Neuronal stem cell (in vitro differentiated cells): ENCODE measurements around the gene PLXND1.

Source experiments
- DNase-seq: peaks from one replicate; pipeline ENCODE4 v3.0.0-alpha.2; 2013; ENCODE audit warnings: low spot score
- H2AFZ ChIP-seq: one replicate; pipeline ENCODE4 v1.6.1; 2013; ENCODE audit warnings: mild to moderate bottlenecking, low read length, inconsistent platforms
- H2AK5ac ChIP-seq: 2 replicates; pipeline ENCODE4 v1.6.1; 2013; ENCODE audit warnings: low read depth, mild to moderate bottlenecking, inconsistent platforms, low read length, moderate library complexity, mixed read lengths
- H2BK120ac ChIP-seq: 2 replicates; pipeline ENCODE4 v1.6.1; 2013; ENCODE audit warnings: low read depth, mild to moderate bottlenecking, inconsistent platforms, low read length, moderate library complexity, mixed read lengths
- H2BK12ac ChIP-seq: one replicate; pipeline ENCODE4 v1.6.1; 2013; ENCODE audit warnings: low read length, inconsistent platforms
- H2BK15ac ChIP-seq: 2 replicates; pipeline ENCODE4 v1.6.1; 2013; ENCODE audit warnings: mild to moderate bottlenecking, low read length, inconsistent platforms, mixed read lengths
- H2BK5ac ChIP-seq: one replicate; pipeline ENCODE4 v1.6.1; 2013; ENCODE audit warnings: inconsistent platforms, mild to moderate bottlenecking, low read length, moderate library complexity
- H3K14ac ChIP-seq: one replicate; pipeline ENCODE4 v1.6.1; 2013; ENCODE audit warnings: low read length, inconsistent platforms
- H3K18ac ChIP-seq: 2 replicates; pipeline ENCODE4 v1.6.1; 2013; ENCODE audit warnings: low read length, inconsistent platforms
- H3K23ac ChIP-seq: 2 replicates; pipeline ENCODE4 v1.6.1; 2013; ENCODE audit warnings: low read depth, mild to moderate bottlenecking, mixed read lengths, low read length, inconsistent platforms; ENCODE audit not compliant: poor library complexity
- H3K27ac ChIP-seq: replicated peaks from 3 replicates; pipeline ENCODE4 v1.5.1; 2013; ENCODE audit warnings: low read length, inconsistent platforms
- H3K27me3 ChIP-seq, 3 experiments: 2 replicates each; pipeline ENCODE4 v1.6.1; 2013; ENCODE audit warnings: low read length in 3 of 3, mild to moderate bottlenecking in 2 of 3, inconsistent platforms in 1 of 3, low read depth in 1 of 3, mixed read lengths in 1 of 3, moderate library complexity in 1 of 3; ENCODE audit not compliant: control insufficient read depth in 3 of 3, insufficient read depth in 3 of 3
- H3K36me3 ChIP-seq, 2 donors: replicated peaks in 1 of 2; 2 replicates each; pipeline ENCODE4 v1.6.1; 2013; ENCODE audit warnings: low read length in 2 of 2; ENCODE audit not compliant: control insufficient read depth in 2 of 2, insufficient read depth in 2 of 2
- H3K4ac ChIP-seq: 2 replicates; pipeline ENCODE4 v1.6.1; 2013; ENCODE audit warnings: inconsistent platforms, mild to moderate bottlenecking, low read length, moderate library complexity
- H3K4me1 ChIP-seq, 2 donors: 1 replicate in 1 of 2; 2 replicates in 1 of 2; pipeline ENCODE4 v1.6.1; 2013; ENCODE audit warnings: low read length in 2 of 2, low read depth in 1 of 2; ENCODE audit not compliant: control insufficient read depth in 2 of 2, insufficient read depth in 1 of 2
- H3K4me2 ChIP-seq: one replicate; pipeline ENCODE4 v1.6.1; 2013; ENCODE audit warnings: mild to moderate bottlenecking, low read length, inconsistent platforms; ENCODE audit not compliant: insufficient read depth, poor library complexity, severe bottlenecking
- H3K4me3 ChIP-seq, 2 donors: 2 replicates each; pipeline ENCODE4 v1.5.1; 2013; ENCODE audit warnings: low read length in 2 of 2, mild to moderate bottlenecking in 2 of 2, inconsistent platforms in 1 of 2, moderate library complexity in 1 of 2
- H3K79me1 ChIP-seq: one replicate; pipeline ENCODE4 v1.6.1; 2013; ENCODE audit warnings: low read depth, mild to moderate bottlenecking, inconsistent platforms, low read length, moderate library complexity
- H3K9ac ChIP-seq: one replicate; pipeline ENCODE4 v1.6.1; 2013; ENCODE audit warnings: mild to moderate bottlenecking, low read depth, low read length, inconsistent platforms; ENCODE audit not compliant: poor library complexity
- H3K9me3 ChIP-seq, 2 donors: replicated peaks in 1 of 2; 2 replicates each; pipeline versions ENCODE3 to v1.6.1; 2013; ENCODE audit warnings: low read length in 2 of 2, mild to moderate bottlenecking in 2 of 2, inconsistent platforms in 1 of 2, low read depth in 1 of 2, mixed read lengths in 1 of 2, moderate library complexity in 1 of 2; ENCODE audit not compliant: control insufficient read depth in 2 of 2, insufficient read depth in 1 of 2
- H4K8ac ChIP-seq: one replicate; pipeline ENCODE4 v1.6.1; 2013; ENCODE audit warnings: low read depth, mild to moderate bottlenecking, inconsistent platforms, low read length, moderate library complexity
- H4K91ac ChIP-seq: one replicate; pipeline ENCODE4 v1.6.1; 2013; ENCODE audit warnings: low read length, low read depth, mild to moderate bottlenecking, inconsistent platforms; ENCODE audit not compliant: poor library complexity
- WGBS, 2 donors: extraction: QIAGEN DNeasy Blood & Tissue Kit; methylation state at CpG; one replicate each; pipeline ENCODE4 v1.1.7; 2013; ENCODE audit warnings: missing lambda C conversion rate in 2 of 2, mixed read lengths in 1 of 2; ENCODE audit not compliant: insufficient read length in 2 of 2, insufficient replicate concordance in 1 of 2; ENCODE audit errors: extremely low coverage in 2 of 2; 5-methylcytosine and 5-hydroxymethylcytosine counted together

PLXND1 gene

GRCh38 chr3:129636082-129636481, 29.6 kb upstream of the PLXND1 start:
- no peak overlapping the region for H3K18ac ChIP-seq
- H3K14ac ChIP-seq = no peak overlapping the region
- H3K4me1 ChIP-seq = no peaks in the 10 kb centered on the region
- H3K23ac ChIP-seq = no peak overlapping the region
- H2AFZ ChIP-seq = no peak overlapping the region
- H3K27ac ChIP-seq = no peak overlapping the region
- no peak overlapping the region for H3K4me3 ChIP-seq
- no peak for DNase-seq
- no peak overlapping the region for H3K4ac ChIP-seq
- H3K27me3 ChIP-seq = no peaks in the 10 kb centered on the region
- H2AK5ac ChIP-seq = no peak overlapping the region
- H3K79me1 ChIP-seq = no peaks in the 10 kb centered on the region
- no CpG with 5 or more reads among the region's 3 CpGs for WGBS, 2 donors
- no peak overlapping the region for H3K9ac ChIP-seq
- no peak overlapping the region for H2BK15ac ChIP-seq
- no peaks in the 10 kb centered on the region for H3K36me3 ChIP-seq
- H4K8ac ChIP-seq = no peak overlapping the region
- H2BK5ac ChIP-seq = no peak overlapping the region
- H3K9me3 ChIP-seq = peaks cover 3 to 4% of the 10 kb centered on the region in 2 donors
- H2BK12ac ChIP-seq = no peak overlapping the region
- H3K4me2 ChIP-seq = no peak overlapping the region
- H2BK120ac ChIP-seq = no peak overlapping the region
- H4K91ac ChIP-seq = no peak overlapping the region

GRCh38 chr3:129635656-129636055, 29.2 kb upstream of the PLXND1 start:
- no peak for DNase-seq

GRCh38 chr3:129633751-129634481, 27.4 kb upstream of the PLXND1 start:
- no peaks in the 10 kb centered on the region for H3K36me3 ChIP-seq
- no peak overlapping the region for H2BK120ac ChIP-seq
- H3K27me3 ChIP-seq = no peaks in the 10 kb centered on the region

More at GRCh38 chr3:129635656-129636055, 29.2 kb upstream of the PLXND1 start:
- Histone ChIP-seq H3K23ac (no peak overlapping the region), H3K79me1 (no peaks in the 10 kb centered on the region), H2BK120ac (no peak overlapping the region), H2BK15ac (no peak overlapping the region), H3K4me2 (no peak overlapping the region), H2BK12ac (no peak overlapping the region), H3K18ac (no peak overlapping the region), H3K14ac (no peak overlapping the region), H3K36me3 (no peaks in the 10 kb centered on the region), H4K8ac (no peak overlapping the region), H2AFZ (no peak overlapping the region), H3K9ac (no peak overlapping the region), H3K27ac (no peak overlapping the region), H2BK5ac (no peak overlapping the region), H3K9me3 (peaks cover 3 to 4% of the 10 kb centered on the region in 2 donors), H4K91ac (no peak overlapping the region), H3K4me3 (no peak overlapping the region), H2AK5ac (no peak overlapping the region), H3K27me3 (no peaks in the 10 kb centered on the region), H3K4ac (no peak overlapping the region), H3K4me1 (no peaks in the 10 kb centered on the region)
- no CpG with 5 or more reads among the region's 4 CpGs for WGBS, 2 donors

DNA sequence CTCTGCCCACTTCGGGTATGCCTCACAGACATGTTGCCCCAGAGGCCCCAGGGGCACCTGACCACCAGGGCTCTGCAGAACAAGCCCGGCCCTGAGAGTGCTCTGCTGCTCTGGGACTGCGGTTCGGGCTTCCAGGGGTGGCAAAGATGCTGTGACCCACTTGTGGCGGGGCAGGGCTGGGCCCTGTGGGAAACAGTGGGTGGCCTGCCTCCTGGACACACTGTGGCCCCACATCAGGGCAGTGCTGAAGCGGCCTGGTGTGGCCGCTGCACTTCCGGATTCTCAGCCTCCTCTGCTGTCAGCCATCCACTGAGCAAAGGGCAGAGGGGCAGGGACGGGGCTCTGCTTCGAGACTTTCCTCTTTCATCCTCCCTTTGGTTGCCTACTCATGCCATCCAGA, 26.5 kb upstream of the PLXND1 start:
- Histone ChIP-seq H3K27me3 (no peaks in the 10 kb centered on the region), H3K9ac (no peak overlapping the region), H3K9me3 (peaks cover 3 to 4% of the 10 kb centered on the region in 2 donors), H3K4me3 (no peak overlapping the region), H3K14ac (no peak overlapping the region), H2BK15ac (peak overlapping the region; percentile 37), H3K23ac (peak overlapping the region; percentile 6), H3K79me1 (no peaks in the 10 kb centered on the region), H2AFZ (no peak overlapping the region), H2BK120ac (no peak overlapping the region), H4K8ac (no peak overlapping the region), H3K4me1 (peaks cover 0 to 2% of the 10 kb centered on the region in 2 donors), H3K18ac (peak overlapping the region; percentile 19), H3K36me3 (no peaks in the 10 kb centered on the region), H3K4me2 (no peak overlapping the region), H2AK5ac (peak overlapping the region; percentile 57), H2BK5ac (peak overlapping the region; percentile 75), H3K27ac (no peak overlapping the region), H4K91ac (no peak overlapping the region), H3K4ac (no peak overlapping the region), H2BK12ac (peak overlapping the region; percentile 27)
- no peak for DNase-seq
- WGBS, 2 donors = no CpG with 5 or more reads among the region's 10 CpGs

More at GRCh38 chr3:129633751-129634481, 27.4 kb upstream of the PLXND1 start:
- Histone ChIP-seq H3K4me3 (no peak overlapping the region), H3K23ac (no peak overlapping the region), H2AK5ac (peak overlapping the region; percentile 42), H3K79me1 (no peaks in the 10 kb centered on the region), H4K8ac (no peak overlapping the region), H2BK15ac (no peak overlapping the region), H4K91ac (no peak overlapping the region), H3K9ac (no peak overlapping the region), H3K9me3 (peaks cover 3 to 4% of the 10 kb centered on the region in 2 donors), H2AFZ (no peak overlapping the region), H3K18ac (peak overlapping the region; percentile 76), H3K27ac (no peak overlapping the region), H3K4me1 (no peaks in the 10 kb centered on the region), H3K4ac (no peak overlapping the region), H3K4me2 (no peak overlapping the region), H3K14ac (no peak overlapping the region), H2BK5ac (no peak overlapping the region), H2BK12ac (no peak overlapping the region)
- no CpG with 5 or more reads among the region's 10 CpGs for WGBS, 2 donors
- no peak for DNase-seq
